ENCODE results near the gene TRPM7. TPM values are rescaled to one million over a fixed set of nuclear protein-coding genes. Genes with fewer than 3 reads are reported as not detected.

TRPM7 gene
- total RNA-seq, 1 donor from 2014 or later, result 34.5 TPM

DNA sequence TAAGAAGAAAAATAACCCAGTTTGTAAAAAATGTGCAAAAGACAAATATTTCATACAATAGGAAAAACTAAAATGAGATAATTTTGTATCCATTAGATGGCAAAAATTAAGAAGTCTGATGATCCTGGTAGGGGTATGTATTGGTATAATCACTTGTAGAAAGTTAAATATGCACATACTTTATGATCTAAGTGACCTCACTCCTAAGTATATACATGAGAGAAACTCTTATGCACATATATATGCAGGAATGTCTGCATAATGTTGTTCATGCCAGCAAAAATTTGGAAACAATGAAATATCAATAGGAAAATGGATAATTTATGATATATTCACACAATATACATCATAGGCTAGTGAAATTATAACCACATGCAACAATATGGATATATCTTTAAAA, 173.6 kb downstream of the TRPM7 start:
- intact Hi-C loops (cut with DNase I), result no loop called here

More for the DNA sequence above, 173.6 kb downstream of the TRPM7 start:
- no peak for DNase-seq (ENCODE audit: low spot score)

Other genes starting within 250 kb of the TRPM7 start
- gene USP50, start 140.1 kb downstream of the TRPM7 start, total RNA-seq, result 1.5 TPM
- 116 TPM for gene SPPL2A, start 78.9 kb upstream of the TRPM7 start, total RNA-seq
- 9.9 TPM for gene AP4E1, start 221.9 kb upstream of the TRPM7 start, total RNA-seq